ENCODE measurements around the gene PKNOX1.
"Not testable (repeated sequence)": the region's sequence is repeated elsewhere in the genome, so short reads cannot be mapped to it uniquely, and the experiment has no call there.

Gene PKNOX1

GRCh38 chr21:42956824-42957630 lies 17.3 kb upstream of the PKNOX1 start:
- DNase-seq, result no peak

GRCh38 chr21:42958122-42958521 lies 16.2 kb upstream of the PKNOX1 start:
- DNase-seq, result not testable (repeated sequence)

GRCh38 chr21:42959728-42960127 lies 14.6 kb upstream of the PKNOX1 start:
- no peak for DNase-seq

- no peak for DNase-seq
Measured at GRCh38 chr21:42962380-42963007, 11.9 kb upstream of the PKNOX1 start.

GRCh38 chr21:42964086-42964485 lies 10.3 kb upstream of the PKNOX1 start:
- no peak for DNase-seq

GRCh38 chr21:42964546-42965210 lies 9.7 kb upstream of the PKNOX1 start:
- no peak for DNase-seq

- DNase-seq, result no peak
Measured at GRCh38 chr21:42965211-42965560, 9.2 kb upstream of the PKNOX1 start.

- not testable (repeated sequence) for DNase-seq
Measured at GRCh38 chr21:42967616-42968015, 6.7 kb upstream of the PKNOX1 start.

- no peak for DNase-seq
Measured at GRCh38 chr21:42969193-42969600, 5.2 kb upstream of the PKNOX1 start.

- no peak for DNase-seq
Measured at GRCh38 chr21:42970946-42971653, 3.3 kb upstream of the PKNOX1 start.

- DNase-seq, result no peak
Measured at GRCh38 chr21:42971897-42972275, 2.5 kb upstream of the PKNOX1 start.

GRCh38 chr21:42973309-42973990 lies 912 bp upstream of the PKNOX1 start:
- no peak for DNase-seq

GRCh38 chr21:42974832-42975820 lies 764 bp downstream of the PKNOX1 start:
- DNase-seq, result peak; percentile 87

- DNase-seq, result no peak
Measured at GRCh38 chr21:42975886-42976608, 1.7 kb downstream of the PKNOX1 start.

GRCh38 chr21:42980312-42981213 lies 6.2 kb downstream of the PKNOX1 start:
- no peak for DNase-seq

- no peak for DNase-seq
Measured at GRCh38 chr21:42981214-42981523, 6.8 kb downstream of the PKNOX1 start.

- DNase-seq, result no peak
Measured at GRCh38 chr21:42981862-42982261, 7.5 kb downstream of the PKNOX1 start.

- no peak for DNase-seq
Measured at GRCh38 chr21:42983103-42983502, 8.7 kb downstream of the PKNOX1 start.

- DNase-seq, result no peak
Measured at GRCh38 chr21:42983869-42984268, 9.5 kb downstream of the PKNOX1 start.

All from NCI-H2227 treated with DMSO at 0.1 percent for 48 hours (cell line).